PC-9 (cell line): Measurements from ENCODE around the gene FOXN3. TPM values are rescaled to one million over a fixed set of nuclear protein-coding genes. Genes with fewer than 3 reads are reported as not detected.

Experiments
- BruUV-seq: library from RNA; stranded (reverse); fragments of 400-500 nt; replicated peaks from 2 replicates; lab custom pipeline; 2021; lab: Mats Ljungman, UMichigan
- CTCF ChIA-PET: fragments of 300-600 bp; sonication (Branson Sonifier 250); formaldehyde crosslinking; loops from one replicate; lab custom pipeline; 2022; ENCODE audit warnings: antibody characterized with exemption; lab: Charles Lee
- POLR2A ChIA-PET: fragments of 300-600 bp; sonication (Branson Sonifier 250); formaldehyde crosslinking; loops from one replicate; lab custom pipeline; 2022; ENCODE audit warnings: antibody characterized with exemption; ENCODE audit not compliant: unreplicated experiment; lab: Charles Lee
- DNase-seq, 2 experiments: peaks; one replicate each; pipeline versions ENCODE4 v3.0.0 to v3.0.0-alpha.2; 2015 to 2022; ENCODE audit warnings: mixed read lengths in 1 of 2
- H2AFZ ChIP-seq: fragments of 200-600 bp; sonication (generic); 2 replicates; pipeline ENCODE4 v1.8.1; 2017; ENCODE audit warnings: antibody characterized with exemption
- H3F3A ChIP-seq: fragments of 200-600 bp; sonication (generic); 2 replicates; pipeline ENCODE4 v1.8.1; 2017; ENCODE audit warnings: antibody characterized with exemption, mild to moderate bottlenecking, low read depth; ENCODE audit not compliant: insufficient read depth
- H3K27ac ChIP-seq: fragments of 200-600 bp; sonication (generic); 2 replicates; pipeline ENCODE4 v1.6.1; 2016; ENCODE audit warnings: mixed run types
- H3K27me3 ChIP-seq: fragments of 200-600 bp; sonication (generic); 2 replicates; pipeline ENCODE4 v1.6.1; 2016; ENCODE audit warnings: low read depth, mixed run types; ENCODE audit not compliant: insufficient read depth
- H3K36me3 ChIP-seq: fragments of 200-600 bp; sonication (generic); 2 replicates; pipeline ENCODE4 v1.6.1; 2016; ENCODE audit warnings: low read depth, mixed run types
- H3K4me1 ChIP-seq: fragments of 200-600 bp; sonication (generic); replicated peaks from 2 replicates; pipeline ENCODE4 v1.6.1; 2016; ENCODE audit warnings: mixed run types; ENCODE audit not compliant: insufficient read depth
- H3K4me2 ChIP-seq: fragments of 200-600 bp; sonication (generic); 2 replicates; pipeline ENCODE4 v1.6.1; 2017; ENCODE audit warnings: mixed run types
- H3K4me3 ChIP-seq: fragments of 200-600 bp; sonication (generic); 2 replicates; pipeline ENCODE4 v1.6.1; 2016; ENCODE audit warnings: mixed run types
- H3K79me2 ChIP-seq: fragments of 200-600 bp; sonication (generic); 2 replicates; pipeline ENCODE4 v1.6.1; 2017; ENCODE audit warnings: low read depth, mixed run types
- H3K9me2 ChIP-seq: fragments of 200-600 bp; sonication (generic); 2 replicates; pipeline ENCODE4 v1.8.1; 2017; ENCODE audit warnings: mild to moderate bottlenecking; ENCODE audit not compliant: insufficient read depth
- H3K9me3 ChIP-seq: fragments of 200-600 bp; sonication (generic); 2 replicates; pipeline ENCODE4 v1.8.1; 2016; ENCODE audit warnings: low read depth; ENCODE audit not compliant: insufficient read depth
- H4K20me1 ChIP-seq: fragments of 200-600 bp; sonication (generic); 2 replicates; pipeline ENCODE4 v1.8.1; 2017; ENCODE audit not compliant: insufficient read depth
- CTCF ChIP-seq: fragments of 200-600 bp; sonication (generic); conservative IDR thresholded peaks from 2 replicates; pipeline ENCODE4 v1.6.1; 2017; ENCODE audit warnings: mixed run types, antibody characterized with exemption, mild to moderate bottlenecking, moderate library complexity
- EZH2 ChIP-seq: fragments of 200-600 bp; sonication (generic); IDR thresholded peaks from 2 replicates; pipeline ENCODE4 v1.8.0; 2017; ENCODE audit warnings: antibody characterized with exemption, low read depth
- intact Hi-C: fragments of 100-400 bp; cut with micrococcal nuclease; formaldehyde crosslinking; loops from one replicate; pipeline ENCODE4 v1.10.0; 2022; ENCODE audit not compliant: unreplicated experiment
- total RNA-seq: library from RNA; stranded (reverse); gene quantifications from 2 replicates; pipeline ENCODE4 v1.2.3, GENCODE V29; 2021

The FOXN3 gene
- total RNA-seq, 1 experiment from 2014 or later, result 4.2 TPM

- H3K4me1 ChIP-seq, result no peaks in the 10 kb centered on the region
- H3K79me2 ChIP-seq, result no peaks in the 10 kb centered on the region
- DNase-seq, result no peak
- H3K36me3 ChIP-seq, result no peaks in the 10 kb centered on the region
- no peaks in the 10 kb centered on the region for H3K9me2 ChIP-seq
- ChIA-PET POLR2A (no interaction called here), CTCF (no interaction called here)
- no peak overlapping the region for H2AFZ ChIP-seq
- no peaks in the 10 kb centered on the region for H3F3A ChIP-seq
- no TSS peak for BruUV-seq
- intact Hi-C loops, result no loop called here
- H4K20me1 ChIP-seq, result no peaks in the 10 kb centered on the region
- no peak for TF ChIP-seq EZH2
- no peak for TF ChIP-seq CTCF
- no peak overlapping the region for H3K4me2 ChIP-seq
- no peak overlapping the region for H3K4me3 ChIP-seq
- H3K27ac ChIP-seq, result no peak overlapping the region
- H3K9me3 ChIP-seq, result no peaks in the 10 kb centered on the region
- H3K27me3 ChIP-seq, result 0 out of 2 replicates have a peak, but pooled peaks cover 18% of the 10 kb centered on the region
Observed at GRCh38 chr14:89461256-89461655, 44.2 kb upstream of the FOXN3 start.

- no peaks in the 10 kb centered on the region for H3K36me3 ChIP-seq
- H3K27ac ChIP-seq, result no peak overlapping the region
- H3K27me3 ChIP-seq, result peaks cover 41% of the 10 kb centered on the region
- no peaks in the 10 kb centered on the region for H3K9me3 ChIP-seq
- no peaks in the 10 kb centered on the region for H3F3A ChIP-seq
- no peaks in the 10 kb centered on the region for H4K20me1 ChIP-seq
- H2AFZ ChIP-seq, result no peak overlapping the region
- ChIA-PET POLR2A (no interaction called here), CTCF (no interaction called here)
- no TSS peak for BruUV-seq
- intact Hi-C loops, result no loop called here
- H3K79me2 ChIP-seq, result no peaks in the 10 kb centered on the region
- H3K4me2 ChIP-seq, result no peak overlapping the region
- no peaks in the 10 kb centered on the region for H3K9me2 ChIP-seq
- no peaks in the 10 kb centered on the region for H3K4me1 ChIP-seq
- DNase-seq, result no peak
- TF ChIP-seq CTCF (no peak), EZH2 (no peak)
- H3K4me3 ChIP-seq, result no peak overlapping the region
Observed at GRCh38 chr14:89458713-89459420, 41.8 kb upstream of the FOXN3 start.

DNA sequence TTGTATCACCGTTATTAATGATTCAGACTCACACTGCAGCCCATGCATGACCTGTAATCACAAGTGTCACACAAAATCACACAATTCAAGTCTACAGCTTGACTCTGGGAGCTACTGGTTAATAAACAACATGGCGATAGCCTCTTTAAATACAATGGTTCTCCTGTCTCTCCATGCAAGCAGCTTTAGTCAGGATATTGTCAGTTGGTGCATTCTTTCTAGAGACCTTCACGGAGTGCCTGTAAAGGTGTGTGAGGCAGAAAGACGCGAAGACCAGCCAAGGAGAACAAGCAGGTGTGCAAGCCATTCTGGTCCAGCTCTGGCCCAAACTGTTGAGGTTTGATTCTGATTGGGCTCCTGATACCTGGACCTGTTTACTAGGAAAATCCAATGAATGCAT lies 40.0 kb upstream of the FOXN3 start:
- ChIA-PET CTCF (no interaction called here), POLR2A (no interaction called here)
- BruUV-seq, result no TSS peak
- Histone ChIP-seq H3F3A (no peaks in the 10 kb centered on the region), H4K20me1 (no peaks in the 10 kb centered on the region), H3K4me1 (no peaks in the 10 kb centered on the region), H3K27me3 (peaks cover 58% of the 10 kb centered on the region), H3K9me2 (no peaks in the 10 kb centered on the region), H3K4me3 (no peak overlapping the region), H3K79me2 (no peaks in the 10 kb centered on the region), H3K9me3 (no peaks in the 10 kb centered on the region), H3K27ac (no peak overlapping the region), H2AFZ (no peak overlapping the region), H3K36me3 (no peaks in the 10 kb centered on the region), H3K4me2 (no peak overlapping the region)
- TF ChIP-seq CTCF (no peak), EZH2 (no peak)
- intact Hi-C loops, result no loop called here
- no peak for DNase-seq
